Smooth muscle cell (in vitro differentiated cells): Measurements from ENCODE around the gene C14orf180. TPM values are rescaled to one million over a fixed set of nuclear protein-coding genes. Genes with fewer than 3 reads are reported as not detected.

ENCODE experiments used
- DNase-seq: peaks from one replicate; lab custom pipeline; 2025; ENCODE audit not compliant: unreplicated experiment; lab: John Stamatoyannopoulos, UW
- H2AFZ ChIP-seq: fragments of 200-600 bp; sonication (generic); 2 replicates; pipeline ENCODE4 v1.6.0; 2016; ENCODE audit warnings: antibody characterized with exemption, low read depth, mild to moderate bottlenecking
- H3F3A ChIP-seq: fragments of 200-600 bp; sonication (generic); 2 replicates; pipeline ENCODE4 v1.6.0; 2017; ENCODE audit warnings: antibody characterized with exemption, low read depth
- H3K27ac ChIP-seq: fragments of 200-600 bp; sonication (generic); 2 replicates; pipeline ENCODE4 v1.5.1; 2016; ENCODE audit warnings: low read depth, mild to moderate bottlenecking
- H3K27me3 ChIP-seq: fragments of 200-600 bp; sonication (generic); 2 replicates; pipeline ENCODE4 v1.6.1; 2016; ENCODE audit warnings: low read depth, mild to moderate bottlenecking
- H3K36me3 ChIP-seq: fragments of 200-600 bp; sonication (generic); 2 replicates; pipeline ENCODE4 v1.5.1; 2016; ENCODE audit warnings: low read depth
- H3K4me1 ChIP-seq: fragments of 200-600 bp; sonication (generic); 2 replicates; pipeline ENCODE4 v1.5.1; 2016; ENCODE audit warnings: low read depth
- H3K4me2 ChIP-seq: fragments of 200-600 bp; sonication (generic); 2 replicates; pipeline ENCODE4 v1.6.0; 2016; ENCODE audit warnings: mild to moderate bottlenecking
- H3K4me3 ChIP-seq: fragments of 200-600 bp; sonication (generic); 2 replicates; pipeline ENCODE4 v1.5.1; 2016; ENCODE audit warnings: mild to moderate bottlenecking
- H3K79me2 ChIP-seq: fragments of 200-600 bp; sonication (generic); 2 replicates; pipeline ENCODE4 v1.6.0; 2016; ENCODE audit warnings: low read depth, mild to moderate bottlenecking
- H3K9ac ChIP-seq: fragments of 200-600 bp; sonication (generic); 2 replicates; pipeline ENCODE4 v1.6.0; 2016; ENCODE audit warnings: low read depth
- H3K9me3 ChIP-seq: fragments of 200-600 bp; sonication (generic); replicated peaks from 2 replicates; pipeline ENCODE4 v1.5.1; 2016; ENCODE audit warnings: low read depth
- H4K20me1 ChIP-seq: fragments of 200-600 bp; sonication (generic); 2 replicates; pipeline ENCODE4 v1.6.0; 2016; ENCODE audit warnings: low read depth
- CTCF ChIP-seq: fragments of 200-600 bp; sonication (generic); IDR thresholded peaks from 2 replicates; pipeline ENCODE4 v1.5.1; 2017; ENCODE audit warnings: borderline replicate concordance, mild to moderate bottlenecking, antibody characterized with exemption; ENCODE audit not compliant: insufficient read depth, poor library complexity, severe bottlenecking
- WGBS: methylation state at CpG from one replicate; pipeline ENCODE4 v1.1.7; 2016; ENCODE audit warnings: low lambda C conversion rate; 5-methylcytosine and 5-hydroxymethylcytosine counted together
- polyA plus RNA-seq: library from polyadenylated mRNA; unstranded; fragments of >200 nt; fragmentation: Nextera tagmentation; extraction: Ambion mirVana; gene quantifications from 2 replicates; pipeline ENCODE4 v1.2.1, GENCODE V29; 2016
- total RNA-seq: library from RNA; depleted of rRNA; stranded (reverse); fragments of >200 nt; gene quantifications from 2 replicates; pipeline ENCODE4 v1.2.3, GENCODE V29; 2014

The C14orf180 gene
- total and polyA plus RNA-seq, 2 experiments from 2014 or later, result 0.63 to 1.2 TPM

GRCh38 chr14:104598039-104598909, 18.7 kb downstream of the C14orf180 start:
- Histone ChIP-seq H3K36me3 (no peaks in the 10 kb centered on the region), H3K27me3 (peaks cover 5% of the 10 kb centered on the region), H3K4me2 (no peak overlapping the region), H3K9ac (no peak overlapping the region), H3K9me3 (no peaks in the 10 kb centered on the region), H3K27ac (no peak overlapping the region), H3K79me2 (no peaks in the 10 kb centered on the region), H3F3A (no peaks in the 10 kb centered on the region), H2AFZ (no peak overlapping the region), H3K4me1 (no peaks in the 10 kb centered on the region), H4K20me1 (no peaks in the 10 kb centered on the region), H3K4me3 (no peak overlapping the region)
- DNase-seq, result no peak
- no peak for TF ChIP-seq CTCF
- WGBS, result 86% methylated on average over 26 of the region's 28 CpGs

GRCh38 chr14:104598910-104599273, 19.3 kb downstream of the C14orf180 start:
- 90% methylated on average over 12 of the region's 12 CpGs for whole genome bisulfite sequencing
- no peaks in the 10 kb centered on the region for H3K9me3 ChIP-seq
- peaks cover 10% of the 10 kb centered on the region for H3K27me3 ChIP-seq
- H3K36me3 ChIP-seq, result no peaks in the 10 kb centered on the region
- no peak for DNase-seq
- peaks cover under 1% of the 10 kb centered on the region for H3K4me1 ChIP-seq
- no peak for TF ChIP-seq CTCF
- H3K9ac ChIP-seq, result no peak overlapping the region
- no peaks in the 10 kb centered on the region for H3K79me2 ChIP-seq
- H3F3A ChIP-seq, result no peaks in the 10 kb centered on the region
- H3K4me3 ChIP-seq, result no peak overlapping the region
- no peaks in the 10 kb centered on the region for H4K20me1 ChIP-seq
- no peak overlapping the region for H3K27ac ChIP-seq
- H2AFZ ChIP-seq, result no peak overlapping the region
- H3K4me2 ChIP-seq, result no peak overlapping the region

GRCh38 chr14:104599446-104599845, 19.9 kb downstream of the C14orf180 start:
- H3K4me2 ChIP-seq, result no peak overlapping the region
- no peaks in the 10 kb centered on the region for H3F3A ChIP-seq
- H3K9ac ChIP-seq, result no peak overlapping the region
- H3K79me2 ChIP-seq, result no peaks in the 10 kb centered on the region
- H3K9me3 ChIP-seq, result no peaks in the 10 kb centered on the region
- H3K27me3 ChIP-seq, result peaks cover 15% of the 10 kb centered on the region
- no peak overlapping the region for H2AFZ ChIP-seq
- H3K27ac ChIP-seq, result no peak overlapping the region
- no peak for TF ChIP-seq CTCF
- no peaks in the 10 kb centered on the region for H4K20me1 ChIP-seq
- 95% methylated on average over 7 of the region's 7 CpGs for WGBS
- H3K36me3 ChIP-seq, result no peaks in the 10 kb centered on the region
- no peak for DNase-seq
- no peak overlapping the region for H3K4me3 ChIP-seq
- peaks cover 6% of the 10 kb centered on the region for H3K4me1 ChIP-seq
